ENCODE measurements around the gene C1orf21.

The C1orf21 gene

GRCh38 chr1:184469396-184469795 lies 82.6 kb downstream of the C1orf21 start:
- peaks cover 6% of the 10 kb centered on the region; the same call in 1 of the 2 replicates for H3K27me3 ChIP-seq (ENCODE audit: control insufficient read depth, low read length)
- H3K27ac ChIP-seq (ENCODE audit: low read depth, low read length) = no peak overlapping the region
- H4K20me1 ChIP-seq (ENCODE audit: control insufficient read depth, insufficient read depth, low read depth, low read length) = no peaks in the 10 kb centered on the region
- H3K4me2 ChIP-seq (ENCODE audit: low read length) = no peak overlapping the region
- H3K4me3 ChIP-seq (ENCODE audit: low read length) = no peak overlapping the region
- H3F3A ChIP-seq (ENCODE audit: control insufficient read depth, insufficient read depth) = no peaks in the 10 kb centered on the region
- H3K36me3 ChIP-seq (ENCODE audit: control insufficient read depth, low read length) = no peaks in the 10 kb centered on the region
- H3K4me1 ChIP-seq (ENCODE audit: control insufficient read depth, low read length) = no peaks in the 10 kb centered on the region
- H3K9me2 ChIP-seq (replicated peaks; ENCODE audit: control insufficient read depth, low read length) = no peaks in the 10 kb centered on the region
- H3K79me2 ChIP-seq (ENCODE audit: control insufficient read depth, low read length) = no peaks in the 10 kb centered on the region
- H3K9me3 ChIP-seq (ENCODE audit: control insufficient read depth, insufficient read depth, low read length) = no peaks in the 10 kb centered on the region
- TF ChIP-seq EZH2phosphoT487 (IDR thresholded peaks at IDR 0.05; ENCODE audit: borderline replicate concordance, low read length) = no peak
- no peak for TF ChIP-seq CTCF (IDR thresholded peaks at IDR 0.05; ENCODE audit: low read depth, low read length, poor library complexity, severe bottlenecking)

- Histone ChIP-seq H3K27ac (ENCODE audit: low read depth, low read length) (no peak overlapping the region), H3F3A (ENCODE audit: control insufficient read depth, insufficient read depth) (no peaks in the 10 kb centered on the region), H3K4me3 (ENCODE audit: low read length) (no peak overlapping the region), H3K36me3 (ENCODE audit: control insufficient read depth, low read length) (no peaks in the 10 kb centered on the region), H3K9me2 (replicated peaks; ENCODE audit: control insufficient read depth, low read length) (no peaks in the 10 kb centered on the region), H4K20me1 (ENCODE audit: control insufficient read depth, insufficient read depth, low read depth, low read length) (no peaks in the 10 kb centered on the region), H3K79me2 (ENCODE audit: control insufficient read depth, low read length) (no peaks in the 10 kb centered on the region), H3K27me3 (ENCODE audit: control insufficient read depth, low read length) (peaks cover 6% of the 10 kb centered on the region; the same call in 1 of the 2 replicates), H3K4me2 (ENCODE audit: low read length) (no peak overlapping the region), H3K4me1 (ENCODE audit: control insufficient read depth, low read length) (no peaks in the 10 kb centered on the region), H3K9me3 (ENCODE audit: control insufficient read depth, insufficient read depth, low read length) (no peaks in the 10 kb centered on the region)
- TF ChIP-seq EZH2phosphoT487 (IDR thresholded peaks at IDR 0.05; ENCODE audit: borderline replicate concordance, low read length) (no peak), CTCF (IDR thresholded peaks at IDR 0.05; ENCODE audit: low read depth, low read length, poor library complexity, severe bottlenecking) (no peak)
Observed at GRCh38 chr1:184471686-184472085, 84.9 kb downstream of the C1orf21 start.

GRCh38 chr1:184472136-184472535 lies 85.3 kb downstream of the C1orf21 start:
- Histone ChIP-seq H3K4me3 (ENCODE audit: low read length) (no peak overlapping the region), H3K27me3 (ENCODE audit: control insufficient read depth, low read length) (peaks cover 6% of the 10 kb centered on the region; the same call in 1 of the 2 replicates), H3K4me1 (ENCODE audit: control insufficient read depth, low read length) (no peaks in the 10 kb centered on the region), H3K9me3 (ENCODE audit: control insufficient read depth, insufficient read depth, low read length) (no peaks in the 10 kb centered on the region), H3K36me3 (ENCODE audit: control insufficient read depth, low read length) (no peaks in the 10 kb centered on the region), H3K4me2 (ENCODE audit: low read length) (no peak overlapping the region), H3K79me2 (ENCODE audit: control insufficient read depth, low read length) (no peaks in the 10 kb centered on the region), H3K9me2 (replicated peaks; ENCODE audit: control insufficient read depth, low read length) (no peaks in the 10 kb centered on the region), H4K20me1 (ENCODE audit: control insufficient read depth, insufficient read depth, low read depth, low read length) (no peaks in the 10 kb centered on the region), H3K27ac (ENCODE audit: low read depth, low read length) (no peak overlapping the region), H3F3A (ENCODE audit: control insufficient read depth, insufficient read depth) (no peaks in the 10 kb centered on the region)
- TF ChIP-seq EZH2phosphoT487 (IDR thresholded peaks at IDR 0.05; ENCODE audit: borderline replicate concordance, low read length) = no peak
- TF ChIP-seq CTCF (IDR thresholded peaks at IDR 0.05; ENCODE audit: low read depth, low read length, poor library complexity, severe bottlenecking) = no peak

All from DOHH2 (cell line).